Esophagus squamous epithelium (tissue), 4 donors: ENCODE measurements around the gene SCLY.

ENCODE experiments used
- CTCF ChIP-seq, 6 experiments: fragments of 450-650 bp in 4 of 6; fragments of 200-600 bp in 2 of 6; sonication (generic) in 2 of 6; IDR thresholded peaks; one replicate each; pipeline ENCODE4 v1.5.1; 2016 to 2019; ENCODE audit warnings: antibody characterized with exemption in 6 of 6, mild to moderate bottlenecking in 4 of 6, moderate library complexity in 4 of 6
- POLR2A ChIP-seq, 4 donors: fragments of 450-650 bp; IDR thresholded peaks; one replicate each; pipeline ENCODE4 v1.6.1; 2017; ENCODE audit warnings: antibody characterized with exemption in 4 of 4, mild to moderate bottlenecking in 4 of 4, moderate library complexity in 3 of 4

GRCh38 chr2:238080518-238080917 is 19.7 kb downstream of the SCLY start:
- TF ChIP-seq CTCF (IDR thresholded peaks at IDR 0.05) = no peak
- TF ChIP-seq POLR2A (IDR thresholded peaks at IDR 0.05) = no peak
